SH-SY5Y (cell line): Measurements from ENCODE around the gene PRRC2B.

Source experiments
- GATA2 ChIP-seq: IDR thresholded peaks from 2 replicates; pipeline ENCODE4 v1.6.1; 2011; ENCODE audit warnings: mild to moderate bottlenecking, low read depth, low read length
- GATA3 ChIP-seq: IDR thresholded peaks from 2 replicates; pipeline ENCODE4 v1.6.1; 2011; ENCODE audit warnings: low read depth, mild to moderate bottlenecking, low read length, moderate library complexity

The PRRC2B gene

DNA sequence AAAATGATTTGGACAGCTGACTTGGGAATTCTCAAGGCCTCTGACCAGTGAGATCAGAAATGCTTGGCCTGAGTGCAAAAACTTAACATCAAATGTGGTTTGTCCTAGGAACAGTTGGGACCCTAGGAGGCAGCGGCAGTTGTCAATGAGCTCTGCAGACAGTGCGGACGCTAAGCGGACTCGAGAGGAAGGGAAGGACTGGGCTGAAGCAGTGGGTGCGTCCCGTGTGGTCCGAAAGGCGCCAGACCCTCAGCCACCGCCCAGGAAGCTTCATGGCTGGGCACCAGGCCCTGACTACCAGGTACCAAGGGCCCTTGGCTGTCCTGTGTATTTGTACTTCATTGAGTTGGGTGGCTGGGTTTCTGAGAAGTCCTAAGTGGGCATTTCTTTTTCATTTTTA is 65.2 kb downstream of the PRRC2B start:
- TF ChIP-seq GATA2 (no peak), GATA3 (no peak)

DNA sequence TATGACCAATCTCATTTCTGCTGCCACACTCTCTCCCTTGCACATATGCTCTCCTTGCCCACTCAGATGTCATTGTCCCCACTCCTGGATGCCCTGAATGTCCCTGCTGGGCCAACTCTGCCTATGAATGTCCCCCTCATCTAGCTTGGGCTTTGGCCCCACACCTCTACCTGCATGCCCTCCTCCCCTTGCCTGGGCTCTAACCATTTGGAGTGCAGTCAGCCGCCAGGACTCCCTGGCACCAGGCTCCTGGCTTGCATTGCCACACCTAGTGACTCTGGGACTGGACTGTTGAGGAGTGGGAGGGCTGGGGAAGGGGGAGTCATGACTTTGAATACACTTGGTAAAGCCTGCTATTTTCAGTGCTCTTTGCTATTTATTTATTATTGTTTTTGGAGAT is 67.3 kb downstream of the PRRC2B start:
- no peak for TF ChIP-seq GATA2
- no peak for TF ChIP-seq GATA3

DNA sequence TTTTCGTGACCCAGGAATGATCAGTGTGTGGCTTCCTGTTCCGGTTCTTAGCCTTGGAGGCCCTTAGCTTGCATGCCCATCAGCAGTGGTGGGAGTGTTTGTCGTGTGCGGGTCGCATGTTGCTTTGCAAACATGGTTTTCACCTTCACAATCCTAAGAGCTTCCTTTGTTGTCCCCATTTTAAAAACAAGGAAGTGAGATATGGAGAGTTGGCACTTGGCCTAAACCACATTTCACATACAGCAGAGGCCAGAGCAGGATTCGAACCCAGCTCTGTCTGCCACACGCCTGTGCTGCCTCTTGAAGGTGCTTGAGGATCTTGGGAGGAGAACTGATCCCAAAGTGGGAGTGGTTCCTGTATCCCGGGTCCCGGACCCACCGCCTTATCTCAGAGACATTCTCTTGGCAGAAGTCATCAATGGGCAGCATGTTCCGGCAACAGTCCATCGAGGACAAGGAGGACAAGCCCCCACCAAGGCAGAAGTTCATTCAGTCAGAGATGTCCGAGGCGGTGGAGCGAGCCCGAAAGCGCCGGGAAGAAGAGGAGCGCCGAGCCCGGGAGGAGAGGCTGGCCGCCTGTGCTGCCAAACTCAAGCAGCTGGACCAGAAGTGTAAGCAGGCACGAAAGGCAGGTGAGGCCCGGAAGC is 70.6 kb downstream of the PRRC2B start:
- no peak for TF ChIP-seq GATA2
- TF ChIP-seq GATA3: no peak

DNA sequence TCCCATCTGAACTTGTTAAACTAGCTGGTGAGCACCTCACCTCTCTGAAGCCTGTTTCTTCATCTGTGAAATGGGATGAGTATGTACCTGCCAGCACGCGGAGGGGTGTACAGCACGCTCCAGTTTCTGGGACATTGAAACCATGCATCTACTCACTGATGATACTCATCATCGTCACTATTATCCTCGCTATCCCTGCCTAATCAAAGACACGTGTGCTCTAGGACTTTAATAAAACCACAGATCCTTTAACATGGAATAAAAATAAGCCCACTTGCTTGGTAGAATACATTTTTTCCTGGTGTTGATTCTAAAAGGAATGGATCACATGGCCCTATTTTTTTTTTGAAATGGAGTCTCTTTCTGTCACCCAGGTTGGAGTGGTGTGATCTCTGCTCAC is 71.5 kb downstream of the PRRC2B start:
- TF ChIP-seq GATA3: no peak
- TF ChIP-seq GATA2: no peak

DNA sequence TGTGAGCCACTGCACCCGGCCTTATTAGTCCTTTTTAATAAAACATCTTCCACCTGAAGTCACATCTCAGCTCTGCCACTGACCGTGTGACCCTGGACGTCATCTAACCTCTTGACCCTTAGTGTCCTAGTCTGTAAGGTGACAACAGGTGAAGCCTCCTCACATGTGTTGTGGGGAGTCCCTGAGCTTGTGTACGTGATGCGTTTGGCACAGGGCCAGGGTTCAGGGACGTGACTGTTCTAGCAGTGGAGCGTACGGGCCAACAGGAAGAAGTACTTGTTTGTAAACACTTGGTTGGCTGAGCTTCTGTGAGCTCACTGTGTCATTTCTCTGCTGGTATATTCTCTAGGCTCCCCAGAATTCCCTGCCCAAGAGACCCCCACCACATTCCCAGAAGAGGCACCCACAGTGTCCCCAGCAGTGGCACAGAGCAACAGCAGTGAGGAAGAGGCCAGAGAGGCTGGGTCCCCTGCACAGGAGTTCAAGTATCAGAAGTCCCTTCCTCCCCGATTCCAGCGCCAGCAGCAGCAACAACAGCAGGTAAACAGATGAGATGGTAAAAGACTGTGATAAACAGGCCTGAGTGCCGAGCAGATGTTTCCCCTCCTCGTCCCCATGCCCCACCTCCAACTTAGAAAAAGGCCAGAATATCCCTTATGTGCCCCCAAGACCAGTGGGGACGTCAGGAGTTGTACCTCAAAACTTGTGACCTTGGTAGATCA is 73.5 kb downstream of the PRRC2B start:
- TF ChIP-seq GATA3 (no peak), GATA2 (no peak)

DNA sequence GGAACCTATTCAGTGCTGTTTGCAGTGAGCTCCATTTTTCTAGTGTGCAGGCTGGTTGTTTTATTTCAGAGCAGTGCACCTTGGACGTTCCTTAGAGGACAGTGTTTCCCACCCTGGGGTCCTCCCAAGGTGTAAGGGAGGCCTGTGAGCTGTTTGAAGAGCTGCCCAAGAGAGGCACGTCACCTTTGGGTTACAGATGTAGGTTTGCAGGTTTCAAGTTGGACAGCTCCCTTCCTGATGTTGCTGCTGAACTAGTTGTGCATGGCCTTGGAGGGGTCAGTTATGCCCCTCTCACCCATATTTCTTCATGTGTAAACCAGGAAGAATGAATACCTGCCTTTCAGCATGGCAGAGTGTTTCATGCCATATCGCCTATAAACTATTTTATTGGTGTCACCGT is 74.1 kb downstream of the PRRC2B start:
- no peak for TF ChIP-seq GATA2
- no peak for TF ChIP-seq GATA3

DNA sequence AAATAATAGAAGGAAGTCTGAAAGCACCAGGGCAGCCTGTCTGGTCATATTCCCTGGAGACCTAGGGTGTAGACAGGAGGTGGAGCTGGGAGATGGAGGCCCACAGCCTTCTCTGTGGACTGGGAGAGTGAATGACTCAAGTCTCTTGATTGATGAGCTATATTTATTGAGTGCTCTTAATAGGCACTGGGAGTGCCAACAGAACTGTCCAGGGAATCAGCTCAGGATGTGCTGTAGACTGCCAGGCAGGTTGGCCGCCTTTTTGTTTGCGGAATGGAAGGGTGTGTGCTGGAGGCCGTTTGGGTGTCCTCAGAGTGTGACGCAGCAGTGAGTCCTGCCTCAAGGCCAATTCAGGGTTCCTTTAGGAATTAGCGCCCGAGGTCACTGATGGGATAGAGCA is 75.5 kb downstream of the PRRC2B start:
- TF ChIP-seq GATA2 (no peak), GATA3 (no peak)

DNA sequence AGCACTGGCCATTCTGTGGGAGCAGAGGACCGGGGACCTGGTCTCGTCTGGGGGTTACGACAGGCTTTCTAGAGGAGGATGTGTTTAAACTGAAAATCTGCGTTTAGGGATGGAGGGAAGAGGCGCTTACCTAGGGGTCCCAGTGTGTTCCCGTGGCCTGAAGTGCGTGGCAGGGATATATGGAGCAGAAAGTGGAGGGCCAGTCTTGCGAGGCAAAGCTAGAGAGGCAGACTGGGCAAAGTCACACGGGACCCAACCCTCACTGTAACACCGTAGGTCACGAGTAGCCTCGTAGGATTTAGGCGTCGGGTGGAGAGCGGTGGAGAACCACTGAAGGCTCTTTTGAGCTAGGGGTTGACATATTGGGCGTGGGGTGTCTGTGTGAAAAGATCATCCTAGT is 76.1 kb downstream of the PRRC2B start:
- TF ChIP-seq GATA2 (no peak), GATA3 (no peak)

DNA sequence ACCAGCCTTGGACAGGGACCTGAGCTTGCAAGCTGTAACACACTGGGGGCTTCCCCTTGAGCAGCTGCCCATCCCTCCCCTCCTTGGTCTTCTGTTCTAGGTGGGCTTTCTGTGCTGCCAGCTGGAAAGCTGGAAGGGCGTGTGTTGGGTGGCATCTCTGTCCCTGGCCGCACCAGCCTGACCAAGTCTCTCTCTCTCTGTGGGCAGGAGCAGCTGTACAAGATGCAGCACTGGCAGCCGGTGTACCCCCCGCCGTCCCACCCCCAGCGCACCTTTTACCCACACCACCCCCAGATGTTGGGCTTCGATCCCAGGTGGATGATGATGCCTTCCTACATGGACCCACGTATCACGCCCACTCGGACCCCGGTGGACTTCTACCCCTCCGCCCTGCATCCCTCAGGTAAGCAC is 76.7 kb downstream of the PRRC2B start:
- TF ChIP-seq GATA3 (no peak), GATA2 (no peak)

DNA sequence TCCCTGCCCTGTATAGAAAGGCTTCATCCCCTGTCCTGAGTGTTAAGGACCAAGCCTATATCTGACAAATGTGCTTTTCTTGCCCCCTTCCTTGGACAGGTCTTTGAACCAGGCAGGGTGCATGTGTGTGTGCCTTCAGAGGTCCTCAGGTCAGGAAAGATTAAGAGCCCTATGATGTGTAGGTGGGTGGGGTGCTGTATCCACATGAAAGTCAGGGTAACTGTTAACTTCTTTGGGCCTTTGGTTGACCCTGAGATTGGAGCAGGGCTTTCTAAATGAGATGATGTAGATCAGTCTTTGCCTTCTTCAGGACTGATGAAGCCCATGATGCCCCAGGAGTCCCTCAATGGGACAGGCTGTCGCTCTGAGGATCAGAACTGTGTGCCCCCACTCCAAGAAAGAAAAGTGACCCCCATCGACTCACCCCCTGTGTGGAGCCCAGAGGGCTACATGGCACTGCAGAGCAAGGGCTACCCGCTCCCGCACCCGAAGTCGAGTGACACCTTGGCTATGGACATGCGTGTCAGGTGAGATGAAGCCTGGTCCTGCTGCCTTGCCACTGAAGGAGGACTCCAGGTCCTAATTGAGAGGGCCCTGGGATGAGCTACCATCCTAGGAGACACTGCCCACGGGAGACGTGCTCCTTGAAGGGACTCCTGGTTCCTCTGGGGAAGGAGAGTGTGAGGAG is 79.5 kb downstream of the PRRC2B start:
- TF ChIP-seq GATA3: no peak
- TF ChIP-seq GATA2: no peak

DNA sequence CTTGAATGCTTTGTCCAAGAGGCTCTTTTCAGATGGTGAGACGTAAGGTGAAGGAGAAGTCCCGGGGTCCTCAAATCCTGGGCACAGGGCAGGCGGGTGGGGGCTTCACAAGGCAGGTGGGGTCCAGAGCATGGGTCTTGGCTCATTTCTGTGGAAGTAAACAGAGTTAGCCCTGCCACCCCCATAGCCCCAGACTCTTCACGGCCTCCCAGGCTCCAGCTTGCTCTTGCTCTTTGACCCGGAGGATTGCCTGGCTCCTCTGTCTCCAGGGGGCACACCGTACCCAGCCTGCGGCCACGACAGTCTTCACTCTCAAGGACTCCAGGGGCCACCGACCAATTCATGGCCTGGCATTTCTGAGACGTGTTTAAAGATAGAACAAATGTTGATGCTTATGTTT is 80.0 kb downstream of the PRRC2B start:
- TF ChIP-seq GATA3 (no peak), GATA2 (no peak)

DNA sequence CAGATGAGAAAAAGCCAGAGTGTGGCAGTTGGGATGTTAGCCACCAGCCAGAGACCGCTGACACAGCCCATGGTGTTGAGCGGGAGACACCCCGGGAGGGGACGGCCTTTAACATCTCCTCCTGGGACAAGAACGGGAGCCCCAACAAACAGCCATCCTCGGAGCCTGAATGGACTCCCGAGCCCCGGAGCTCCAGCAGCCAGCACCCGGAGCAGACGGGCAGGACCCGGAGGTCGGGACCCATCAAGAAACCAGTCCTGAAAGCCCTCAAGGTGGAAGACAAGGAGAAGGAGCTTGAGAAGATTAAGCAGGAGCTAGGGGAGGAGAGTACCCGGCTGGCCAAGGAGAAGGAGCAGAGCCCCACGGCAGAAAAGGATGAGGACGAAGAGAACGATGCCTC is 80.8 kb downstream of the PRRC2B start:
- TF ChIP-seq GATA3: no peak
- no peak for TF ChIP-seq GATA2

DNA sequence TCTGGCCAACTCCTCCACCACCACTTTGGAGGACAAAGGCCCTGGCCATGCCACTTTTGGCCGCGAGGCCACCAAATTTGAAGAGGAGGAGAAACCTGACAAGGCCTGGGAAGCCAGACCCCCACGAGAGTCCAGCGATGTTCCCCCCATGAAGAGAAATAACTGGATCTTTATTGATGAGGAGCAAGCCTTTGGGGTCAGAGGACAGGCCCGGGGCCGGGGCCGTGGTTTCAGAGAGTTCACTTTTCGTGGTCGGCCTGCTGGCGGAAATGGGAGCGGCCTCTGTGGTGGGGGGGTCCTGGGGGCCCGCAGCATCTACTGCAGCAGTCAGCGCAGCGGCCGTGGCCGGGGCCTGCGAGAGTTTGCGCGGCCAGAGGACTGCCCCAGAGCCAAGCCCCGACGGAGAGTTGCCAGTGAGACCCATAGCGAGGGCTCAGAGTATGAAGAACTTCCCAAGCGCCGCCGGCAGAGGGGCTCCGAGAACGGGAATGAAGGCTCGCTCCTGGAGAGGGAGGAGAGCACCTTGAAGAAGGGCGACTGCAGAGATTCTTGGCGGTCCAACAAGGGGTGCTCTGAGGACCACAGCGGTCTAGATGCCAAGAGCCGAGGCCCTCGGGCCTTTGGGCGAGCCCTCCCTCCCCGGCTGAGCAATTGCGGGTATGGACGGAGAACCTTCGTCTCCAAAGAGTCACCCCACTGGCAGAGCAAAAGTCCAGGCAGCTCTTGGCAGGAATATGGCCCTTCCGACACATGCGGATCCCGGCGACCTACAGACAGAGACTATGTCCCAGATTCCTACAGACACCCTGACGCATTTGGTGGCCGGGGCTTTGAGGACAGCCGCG is 81.4 kb downstream of the PRRC2B start:
- TF ChIP-seq GATA3 (no peak), GATA2 (no peak)
